GM21515 (cell line): Measurements from ENCODE around the gene MLC1.

Experiments
- ATAC-seq: cut with Tn5 transposase; IDR thresholded peaks from one replicate; pipeline ENCODE4 v1.9.1; 2021; ENCODE audit not compliant: unreplicated experiment

Gene MLC1

DNA sequence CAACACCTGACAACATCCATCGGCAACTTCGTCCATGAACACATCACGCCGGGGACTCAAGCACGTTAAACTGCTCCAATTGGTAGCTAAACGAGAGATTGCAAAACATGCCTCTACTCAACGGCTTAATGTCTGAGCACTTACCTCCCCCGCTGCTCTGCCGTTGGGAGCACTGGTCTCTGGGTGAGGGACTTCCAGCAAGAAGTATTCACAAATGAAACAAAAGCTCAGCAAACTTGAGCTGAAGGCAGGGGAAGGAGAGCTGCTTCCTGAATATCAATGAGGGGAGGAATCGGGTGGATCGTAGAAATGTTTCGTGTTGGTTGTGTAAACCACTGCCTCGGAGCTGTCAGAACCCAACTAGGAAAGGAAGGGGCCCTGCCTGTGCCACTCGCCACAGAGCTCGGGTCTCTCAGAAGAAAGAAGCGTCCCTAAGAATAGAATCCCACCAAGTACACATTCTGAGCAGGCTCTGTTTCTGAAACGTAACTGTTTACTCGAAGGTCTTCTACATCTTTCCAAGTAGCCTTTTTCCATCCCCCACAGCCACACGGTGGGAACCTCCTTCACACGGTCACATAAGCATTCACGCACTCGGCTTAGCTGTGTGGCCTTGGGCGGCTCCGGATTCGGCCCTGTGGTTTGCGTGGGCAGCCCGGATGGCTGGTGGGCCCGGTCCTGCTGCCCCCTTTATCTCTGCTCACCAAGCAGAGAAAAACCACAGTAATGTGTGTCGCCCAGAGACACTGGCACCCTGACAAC is at the start of gene MLC1:
TSS of gene MLC1 (minus strand) at position 216 of the 762 bp plus-strand sequence. CDS start 524 bp downstream, outside the sequence.
- ATAC-seq: no peak

DNA sequence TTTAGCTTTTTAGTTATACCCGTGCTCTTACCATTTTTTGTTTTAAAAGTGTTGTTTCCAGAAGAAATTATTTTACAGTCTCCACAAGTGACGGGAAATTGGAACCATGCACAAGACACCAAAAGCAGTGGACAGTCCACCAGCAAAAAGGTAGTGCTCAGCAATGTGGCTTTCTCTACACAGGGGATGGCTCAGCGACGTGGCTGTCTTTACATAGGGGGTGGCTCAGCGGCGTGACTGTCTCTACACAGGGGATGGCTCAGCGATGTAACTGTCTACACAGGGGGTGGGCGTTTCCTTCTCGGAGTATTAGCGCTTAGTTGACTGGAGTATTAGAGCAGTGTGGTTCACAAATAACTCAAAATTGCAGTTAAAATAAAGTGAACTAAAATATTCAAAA is 49.3 kb upstream of the MLC1 start:
- no peak for ATAC-seq

DNA sequence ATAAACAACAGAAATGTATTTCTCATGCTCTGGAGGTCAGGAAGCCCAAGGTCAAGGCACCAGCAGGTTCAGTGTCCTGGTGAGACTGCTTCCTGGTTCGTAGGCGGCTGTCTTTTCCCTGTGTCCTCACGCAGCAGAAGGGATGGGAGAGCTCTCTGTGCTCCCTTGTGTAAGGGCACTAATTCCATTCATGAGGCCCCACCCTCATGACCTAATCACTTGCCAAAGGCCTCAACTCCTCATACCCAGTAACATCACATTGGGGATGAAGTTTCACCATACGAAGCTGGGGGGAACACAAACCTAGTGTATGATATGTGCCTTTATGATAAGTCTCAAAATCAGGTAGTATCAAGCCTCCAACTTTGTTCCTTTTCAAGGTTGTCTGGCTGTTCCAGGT is 46.7 kb upstream of the MLC1 start:
- no peak for ATAC-seq

DNA sequence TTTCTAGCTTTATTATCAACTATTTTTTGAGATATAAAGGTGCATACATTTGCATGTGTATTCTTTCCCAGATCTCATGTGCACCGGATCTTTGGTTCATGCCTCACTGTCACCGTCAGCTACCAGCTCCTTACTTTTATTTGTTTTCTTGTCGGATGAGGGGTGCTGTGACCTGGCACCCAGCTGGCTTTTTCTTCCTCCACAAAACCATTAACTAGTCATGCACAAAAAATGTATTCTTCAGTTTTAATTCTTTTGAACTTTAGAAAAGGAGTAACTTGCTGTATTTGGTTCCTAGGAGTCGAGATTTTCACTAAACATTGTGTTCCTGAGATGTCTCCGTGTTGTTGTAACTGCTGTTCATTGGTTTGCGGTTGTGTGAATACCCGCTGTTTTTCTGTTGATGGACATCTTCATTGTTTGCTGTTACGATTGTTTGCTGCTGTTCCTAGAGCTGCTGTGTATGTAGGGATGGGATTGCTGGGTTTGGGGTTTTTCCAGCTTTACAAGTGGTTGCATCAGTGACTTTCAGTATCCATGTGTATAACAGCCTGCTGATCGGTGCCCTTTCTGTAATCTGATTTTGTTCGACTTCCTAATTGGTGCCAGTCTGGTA is 44.0 kb upstream of the MLC1 start:
- ATAC-seq: no peak

DNA sequence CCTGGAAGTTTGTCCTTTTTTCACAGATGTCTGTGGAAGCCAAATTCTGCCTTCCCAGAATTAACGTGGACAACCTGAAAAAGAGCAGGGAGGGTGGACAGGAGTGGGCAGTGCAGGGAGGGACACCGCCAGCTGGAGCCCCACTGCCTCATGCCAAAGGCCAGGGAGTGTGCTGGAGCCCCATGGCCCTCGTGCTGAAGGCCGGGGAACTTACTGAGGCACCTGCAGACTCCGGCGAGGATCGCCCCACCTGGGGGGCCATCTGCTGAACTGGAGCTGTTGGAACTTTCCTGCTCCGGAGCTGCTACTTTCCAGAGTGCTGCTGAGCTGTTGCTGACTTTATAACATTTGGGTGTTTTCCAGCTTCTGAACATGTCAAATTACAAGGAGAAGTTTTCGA is 39.8 kb upstream of the MLC1 start:
- no peak for ATAC-seq

DNA sequence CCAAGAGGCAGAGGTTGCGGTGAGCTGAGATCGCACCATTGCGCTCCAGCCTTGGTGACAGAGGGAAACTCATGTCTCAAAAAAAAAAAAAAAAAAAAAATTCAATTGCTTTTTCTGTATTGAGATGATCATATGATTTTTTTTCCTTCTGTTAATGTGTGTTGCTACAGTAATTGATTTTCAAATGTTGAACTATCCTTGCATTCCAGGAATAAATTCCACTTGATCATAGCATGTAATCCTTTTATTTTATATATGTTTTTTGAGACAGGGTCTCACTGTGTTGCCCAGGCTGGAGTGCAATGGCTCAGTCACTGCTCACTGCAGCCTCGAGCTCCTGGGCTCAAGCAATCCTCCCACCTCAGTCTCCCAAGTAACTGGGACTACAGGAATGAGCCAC is 37.9 kb upstream of the MLC1 start:
- no peak for ATAC-seq

DNA sequence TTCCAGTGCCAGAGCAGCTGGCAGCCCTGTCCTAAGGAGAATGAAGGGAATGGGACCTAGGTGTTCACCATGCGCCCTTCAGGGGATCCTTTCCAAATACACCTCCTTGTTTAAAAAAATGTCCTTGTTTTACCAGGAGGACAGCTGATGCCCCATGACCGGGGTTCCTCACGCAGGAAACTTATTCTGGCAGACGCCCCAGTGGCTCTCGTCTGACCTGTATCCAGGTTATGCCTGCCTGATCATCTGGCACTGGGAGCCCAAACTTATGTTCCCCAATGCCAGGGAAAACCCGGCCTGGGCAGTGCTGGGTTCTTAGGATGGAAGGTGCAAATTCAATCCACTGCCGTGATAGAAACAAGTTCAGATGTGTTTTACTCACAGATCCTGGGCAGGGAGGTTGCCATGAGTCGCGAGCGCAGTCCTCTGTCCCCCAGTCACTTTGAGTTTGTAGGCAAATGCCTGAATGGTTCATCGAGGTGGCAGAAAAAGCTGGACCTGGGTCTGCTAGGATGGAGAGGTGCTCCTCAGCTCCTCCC is 36.0 kb upstream of the MLC1 start:
- ATAC-seq: no peak

DNA sequence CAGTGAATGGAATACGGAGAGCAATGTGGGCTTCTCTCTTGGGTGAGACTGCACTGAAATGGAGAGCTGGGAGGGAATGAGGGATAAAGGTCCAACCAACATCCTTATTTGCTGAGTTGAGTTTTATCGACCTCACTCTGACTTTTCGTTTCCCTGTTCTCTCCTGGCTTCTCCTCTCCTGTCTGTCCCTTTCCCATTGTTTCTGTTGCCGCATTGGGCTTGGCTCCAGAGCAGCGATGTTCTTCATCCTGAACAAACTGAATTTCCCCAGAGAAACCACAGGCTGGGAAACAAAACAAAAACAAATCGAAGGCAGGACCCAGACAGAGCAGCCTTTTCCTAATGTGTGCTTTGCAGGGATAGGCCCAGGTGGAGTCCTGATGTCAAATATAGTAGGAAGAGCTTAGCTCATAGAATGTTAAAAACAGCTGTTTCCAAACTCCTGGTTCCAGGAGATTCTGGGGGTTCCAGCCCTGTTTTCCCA is 34.6 kb upstream of the MLC1 start:
- no peak for ATAC-seq

DNA sequence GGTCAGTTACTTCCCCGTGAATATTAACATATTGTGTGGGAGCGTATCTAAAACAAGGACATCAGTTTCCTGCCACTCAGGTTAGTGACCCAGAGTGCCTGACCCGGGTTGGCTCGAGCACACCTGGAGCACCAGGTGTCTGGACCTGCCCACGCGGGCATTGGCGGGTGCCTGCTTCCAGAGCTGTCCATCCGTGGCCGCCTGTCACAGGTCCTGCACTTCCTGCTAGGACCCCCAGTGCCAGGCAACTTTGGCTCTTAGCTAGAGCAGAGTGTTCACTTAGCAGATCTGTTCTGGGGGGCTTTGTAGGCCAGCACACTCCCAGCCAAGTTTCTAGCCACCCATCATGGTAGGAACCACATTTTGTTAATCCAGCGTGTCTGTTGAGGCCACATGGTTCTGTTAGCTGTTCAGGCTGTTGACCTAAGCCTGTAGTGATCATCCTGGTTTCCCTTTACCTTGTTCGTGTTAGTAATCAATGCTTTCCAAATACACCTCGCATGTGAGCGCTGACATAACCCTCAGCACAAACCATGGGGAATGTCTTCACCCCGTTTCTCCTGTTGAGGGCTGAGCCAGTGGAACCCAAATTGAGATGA is 34.0 kb upstream of the MLC1 start:
- no peak for ATAC-seq

DNA sequence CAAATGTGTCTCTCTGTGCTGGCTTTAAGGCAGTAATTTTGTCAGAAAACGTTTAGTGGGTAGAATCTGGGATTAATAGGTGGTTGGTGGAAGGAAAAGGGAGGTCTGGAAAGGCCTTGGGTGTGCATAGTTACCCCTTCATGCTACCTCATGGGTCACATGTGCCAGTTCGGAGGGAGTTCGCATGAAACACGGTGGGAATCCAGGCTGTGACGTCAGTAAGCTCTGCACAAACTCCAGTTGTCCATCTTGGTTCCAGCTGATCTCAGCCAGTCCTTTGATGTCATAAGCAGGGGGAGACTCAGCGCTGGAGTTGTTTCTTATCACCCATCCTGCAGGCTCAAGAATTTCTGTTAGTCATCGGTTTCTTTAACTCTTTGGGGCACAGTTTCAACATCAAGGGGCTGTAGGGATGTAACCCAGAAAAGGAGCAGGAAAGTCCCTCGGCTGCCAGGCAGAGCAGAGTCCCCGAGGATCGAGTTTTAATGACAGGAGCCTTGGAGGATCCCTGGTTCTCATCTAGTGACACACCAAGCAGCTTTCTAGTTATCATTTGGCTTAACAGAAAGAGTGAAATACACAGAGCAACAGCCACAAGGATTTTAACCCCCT is 33.4 kb upstream of the MLC1 start:
- no peak for ATAC-seq

DNA sequence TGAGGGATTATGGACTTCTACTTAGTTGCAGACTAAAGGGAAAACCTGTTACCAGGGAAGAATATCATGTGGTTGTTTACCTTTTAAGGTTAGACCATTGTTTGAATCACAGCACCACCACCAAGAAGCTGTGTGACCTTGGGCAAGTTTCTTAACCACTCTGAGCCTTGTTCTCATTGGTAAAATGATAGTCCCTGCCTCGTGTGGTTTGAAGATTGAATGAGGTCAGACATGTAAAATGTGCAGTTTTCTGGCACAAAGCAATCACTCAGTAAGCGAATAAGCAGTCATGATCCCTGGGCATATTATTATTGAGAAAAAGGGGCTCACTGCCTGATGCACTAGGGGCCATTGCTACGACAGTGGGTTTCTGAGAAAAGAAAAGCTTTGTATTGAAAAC is 32.9 kb upstream of the MLC1 start:
- ATAC-seq: no peak

DNA sequence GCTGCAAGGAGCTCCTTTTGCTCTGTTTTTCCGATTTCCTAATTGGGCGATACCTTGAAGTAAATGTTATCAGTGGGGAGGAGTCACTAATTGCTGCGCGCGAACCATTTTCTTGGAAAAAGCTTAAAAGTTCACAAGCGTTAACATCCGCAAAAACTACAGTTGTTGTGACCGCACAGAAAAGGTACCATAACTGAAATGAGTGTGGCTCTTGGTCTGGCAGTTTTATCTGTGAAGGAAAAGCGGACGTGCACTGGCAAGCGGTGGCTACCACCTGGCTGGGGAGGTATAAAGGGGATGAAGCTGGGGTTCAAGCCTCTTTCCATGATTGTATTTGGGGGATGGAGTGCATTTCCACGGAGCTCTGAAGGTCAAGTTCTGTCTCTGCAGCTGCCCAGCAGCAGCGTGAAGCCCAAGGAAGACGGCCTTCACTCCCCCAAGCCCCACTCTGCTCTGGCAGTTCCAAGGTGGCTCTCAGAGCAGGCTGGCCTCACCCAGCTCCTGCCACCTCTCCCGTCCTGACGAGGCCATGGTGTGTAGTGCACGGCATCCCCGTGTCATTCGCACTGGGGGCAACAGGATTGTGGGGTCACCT is 32.0 kb upstream of the MLC1 start:
- no peak for ATAC-seq

DNA sequence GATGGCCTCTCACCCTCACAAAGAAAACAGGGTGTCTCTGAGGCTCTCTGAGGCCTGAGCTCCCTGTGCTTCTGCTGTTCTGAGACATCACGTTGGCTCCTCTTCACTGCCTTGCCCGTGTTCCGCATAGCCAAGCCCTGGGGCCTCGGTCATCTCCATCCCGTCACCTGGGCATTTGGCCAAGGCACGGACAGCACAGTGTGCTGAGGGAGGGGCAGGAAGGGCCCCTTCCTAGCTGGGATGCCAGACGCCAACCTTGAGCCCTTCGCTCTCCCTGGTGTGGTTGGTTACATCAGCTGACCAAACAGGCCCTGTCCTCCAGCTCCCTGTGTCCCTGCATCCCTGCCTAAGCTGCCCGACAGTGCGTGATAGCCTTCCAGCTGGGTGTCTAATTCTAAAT is 30.5 kb upstream of the MLC1 start:
- ATAC-seq: no peak

DNA sequence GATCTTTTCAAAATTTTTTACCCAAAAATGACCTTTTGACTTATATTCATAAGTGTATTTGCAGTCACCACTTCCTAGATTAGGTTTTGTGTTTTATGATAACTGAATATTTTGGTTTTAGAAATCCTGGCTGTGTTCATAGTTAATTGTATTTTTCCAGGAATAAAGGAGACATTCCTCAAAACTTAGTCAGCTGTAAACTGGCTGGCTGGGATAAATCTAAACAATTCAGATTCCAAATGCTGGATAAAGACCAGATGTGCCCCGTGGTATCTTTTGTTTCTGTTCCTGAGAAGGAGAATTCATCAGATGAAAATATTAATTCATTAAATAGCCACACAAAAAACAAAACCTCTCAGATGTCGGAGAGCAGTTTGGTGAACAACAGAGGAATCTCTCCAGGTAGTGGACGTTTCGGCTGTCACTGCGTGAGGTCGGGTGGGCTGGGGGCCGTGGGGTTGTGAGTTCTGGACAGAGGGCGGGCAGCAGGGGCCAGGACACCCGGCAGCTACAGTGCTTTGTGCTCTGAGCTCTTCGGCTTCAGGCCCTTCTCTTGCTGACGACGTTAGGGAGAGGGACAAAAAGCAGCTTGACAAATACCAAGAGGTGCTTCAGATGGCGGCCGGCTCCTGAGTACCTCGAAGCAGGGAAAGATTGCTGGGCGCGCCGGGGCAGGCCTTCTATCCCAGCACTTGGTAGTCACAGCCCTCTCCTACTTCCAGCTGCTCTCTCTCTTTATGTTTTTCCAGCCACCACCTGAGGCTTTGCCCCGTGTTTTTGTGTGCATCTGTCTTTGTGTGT is 29.2 kb upstream of the MLC1 start:
- ATAC-seq: no peak

DNA sequence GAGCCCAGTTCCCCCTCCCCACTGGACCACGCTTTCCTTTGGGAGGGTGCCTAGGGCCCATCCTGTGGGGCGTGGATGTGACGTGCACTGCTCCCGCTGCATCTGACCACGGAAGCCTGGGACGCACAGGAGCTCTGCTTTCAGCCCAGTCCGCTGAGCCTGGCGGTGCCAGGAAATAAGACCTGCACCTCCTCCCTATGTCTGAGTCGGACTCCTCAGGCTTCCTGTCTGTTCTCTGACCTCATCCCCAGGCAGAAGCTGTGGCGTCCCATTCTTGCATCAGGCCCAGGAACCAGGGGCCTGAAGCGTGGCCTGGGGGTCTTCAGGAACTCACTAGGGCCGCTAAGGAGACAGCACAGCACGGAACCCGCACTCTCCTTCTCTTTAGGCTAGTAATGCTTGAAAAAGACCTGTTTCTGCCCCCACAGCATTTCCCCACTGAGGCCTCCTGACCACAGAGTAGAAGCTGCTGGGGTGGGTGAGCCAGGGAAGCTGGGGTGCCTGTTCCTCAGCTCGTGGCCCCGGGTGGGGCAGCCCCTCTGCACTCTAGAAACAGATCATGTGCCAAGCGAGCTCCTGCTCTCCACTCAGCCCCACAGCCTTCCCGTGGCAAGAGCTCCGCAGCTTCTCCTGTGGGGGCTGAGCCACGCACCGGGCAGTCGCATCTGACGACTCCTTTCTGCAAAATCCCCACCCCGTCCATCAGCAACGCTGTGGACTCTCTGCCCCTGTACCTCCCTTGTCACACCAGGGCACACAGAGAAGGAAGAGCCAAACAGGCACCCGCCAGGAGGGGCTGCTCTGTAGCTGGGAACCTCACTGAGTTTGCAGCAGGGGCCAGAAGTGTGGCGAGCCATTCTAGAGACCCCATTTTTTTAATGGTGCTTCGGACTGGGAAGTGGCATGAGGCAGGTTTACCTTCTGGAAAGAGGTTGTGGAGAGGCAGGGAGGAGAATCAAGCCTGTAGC is 27.2 kb upstream of the MLC1 start:
- no peak for ATAC-seq

DNA sequence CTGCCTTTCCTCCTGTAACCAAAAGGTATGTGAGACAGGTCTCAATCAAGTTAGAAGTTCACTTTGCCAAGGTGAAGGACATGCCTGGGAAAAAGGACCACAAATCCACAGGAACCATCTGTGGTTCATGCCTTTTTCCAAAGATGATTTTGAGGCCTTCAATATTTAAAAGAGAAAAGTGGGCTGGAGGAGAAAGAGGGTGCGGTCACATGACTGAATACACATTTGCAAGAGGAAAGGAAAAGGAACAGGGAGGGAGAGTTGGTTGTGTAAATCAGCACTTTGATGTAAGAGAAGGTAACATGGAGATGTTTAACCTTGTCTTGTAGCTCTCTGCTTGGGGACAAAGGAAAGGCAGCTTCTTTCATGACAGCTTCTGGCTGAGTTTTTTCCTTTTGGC is 25.8 kb upstream of the MLC1 start:
- no peak for ATAC-seq

DNA sequence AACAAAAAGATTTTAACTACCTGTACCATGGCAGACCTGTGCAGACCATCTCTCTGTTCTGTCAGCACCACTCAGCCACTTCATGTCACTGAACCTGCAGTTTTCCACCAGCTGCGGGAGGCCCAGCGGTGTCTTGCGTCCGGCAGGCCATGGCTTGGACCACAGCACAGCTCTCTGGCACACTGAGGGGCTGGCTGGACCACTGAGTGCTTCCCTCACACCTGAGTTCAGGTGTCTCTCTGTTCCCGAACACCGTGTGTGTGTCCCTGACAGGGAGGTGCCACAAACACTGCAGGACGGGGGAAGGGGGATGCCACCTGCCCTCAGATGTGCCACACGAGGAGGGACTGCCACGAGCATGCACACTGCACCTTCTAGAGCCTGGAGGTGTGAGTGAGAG is 22.3 kb upstream of the MLC1 start:
- no peak for ATAC-seq

DNA sequence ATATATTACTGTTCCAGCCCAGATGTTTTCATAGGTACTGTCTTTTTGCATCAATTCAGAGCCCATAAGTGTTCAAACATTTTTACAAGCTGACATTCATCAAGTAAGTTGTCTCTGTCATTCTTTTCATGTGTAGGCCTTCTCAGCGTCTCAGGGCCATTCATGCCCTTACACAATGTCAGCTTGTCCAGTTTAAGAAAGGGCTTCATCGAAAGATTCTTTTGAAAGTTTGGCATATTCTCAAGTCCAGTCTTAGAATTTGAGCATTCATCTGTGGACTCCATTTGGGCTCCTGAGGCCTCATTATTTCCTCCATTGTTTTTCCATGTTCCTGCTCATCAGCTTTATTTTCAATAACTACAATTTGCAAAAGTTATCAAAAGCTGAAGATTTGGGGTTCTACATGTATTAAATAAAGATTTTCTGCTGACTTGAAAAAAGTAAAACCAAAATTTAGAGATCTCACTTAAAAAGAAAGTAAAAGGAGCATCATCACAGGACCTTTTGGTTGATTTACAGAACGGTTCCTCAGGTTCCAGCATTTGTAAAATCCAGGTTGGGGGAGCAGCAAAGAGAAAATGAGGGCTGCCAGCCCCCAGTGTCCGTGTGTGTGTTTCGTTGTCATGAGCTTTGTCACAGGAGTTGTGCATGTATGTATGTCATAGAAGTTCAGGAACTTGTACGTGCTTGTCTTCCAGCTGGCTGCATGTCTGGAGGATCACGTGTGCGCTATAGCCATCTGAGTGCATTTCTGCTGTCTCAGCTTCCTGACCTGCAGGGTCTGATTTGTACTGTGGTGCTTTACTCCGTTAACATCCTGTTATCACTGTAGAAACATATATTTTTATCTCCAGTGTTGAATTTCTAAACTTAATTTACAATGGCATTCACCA is 20.2 kb upstream of the MLC1 start:
- no peak for ATAC-seq
